Mammary epithelial cell (primary cell): ENCODE measurements around the gene NLRC5.

ENCODE experiments used
- EZH2 ChIP-seq: IDR thresholded peaks from 2 replicates; pipeline ENCODE4 v1.6.1; 2012; ENCODE audit warnings: low read length, inconsistent platforms, borderline replicate concordance
- TF ChIP-seq, protein P1 (sequence below), 2 donors: IDR thresholded peaks in 1 of 2; conservative IDR thresholded peaks in 1 of 2; 2 replicates each; pipeline ENCODE4 v1.5.1; 2011 to 2012; ENCODE audit warnings: inconsistent platforms in 2 of 2, low read length in 2 of 2, mild to moderate bottlenecking in 2 of 2, control low read depth in 1 of 2, low read depth in 1 of 2; ENCODE audit not compliant: insufficient read depth in 1 of 2; ENCODE audit errors: extremely low read depth in 1 of 2

DNA sequence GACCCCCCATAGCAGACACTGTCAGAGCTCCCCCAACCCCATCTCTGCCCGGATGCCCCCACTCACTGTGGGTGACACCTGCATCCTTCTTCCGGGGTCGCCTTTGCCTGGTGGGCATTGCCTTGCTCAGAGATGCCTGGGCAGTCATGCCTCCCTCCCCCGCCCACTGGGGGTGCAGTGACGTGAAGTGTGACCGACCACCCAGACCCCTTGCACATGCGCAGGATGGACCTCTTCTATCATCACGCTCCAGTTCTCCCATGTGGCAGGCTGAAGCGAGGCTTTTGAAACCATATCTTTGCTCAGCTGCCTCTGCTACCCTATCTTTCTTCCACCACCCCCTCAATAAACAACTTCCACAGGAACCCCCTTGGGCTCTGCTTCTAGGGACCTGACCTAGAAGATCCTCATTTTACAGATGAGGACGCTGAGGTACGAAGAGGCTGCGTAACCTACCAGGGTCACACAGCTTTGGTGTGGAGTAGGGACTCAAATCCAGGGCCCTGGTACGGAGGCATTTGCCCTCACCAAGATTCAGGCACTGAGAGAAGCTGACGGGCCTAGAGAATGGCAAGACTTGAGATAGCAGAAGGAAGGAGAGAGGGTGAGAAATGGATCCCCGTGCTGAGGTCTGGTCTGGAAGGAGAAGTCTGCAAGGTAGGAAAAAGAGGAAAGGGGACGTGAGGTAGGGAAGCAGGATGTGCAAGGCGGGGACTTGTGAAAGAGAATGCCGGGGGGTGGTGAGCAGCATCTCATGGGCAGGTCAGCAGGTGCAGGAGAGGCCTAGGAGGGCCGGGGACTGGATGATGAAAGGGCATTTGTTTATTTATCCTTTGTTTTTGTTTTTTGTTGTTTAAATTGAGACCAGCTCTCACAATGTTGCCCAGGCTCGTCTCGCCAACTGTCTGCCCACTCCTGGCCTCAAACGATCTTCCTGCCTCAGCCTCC, 14.4 kb downstream of the NLRC5 start:
- TF ChIP-seq, protein P1, sequence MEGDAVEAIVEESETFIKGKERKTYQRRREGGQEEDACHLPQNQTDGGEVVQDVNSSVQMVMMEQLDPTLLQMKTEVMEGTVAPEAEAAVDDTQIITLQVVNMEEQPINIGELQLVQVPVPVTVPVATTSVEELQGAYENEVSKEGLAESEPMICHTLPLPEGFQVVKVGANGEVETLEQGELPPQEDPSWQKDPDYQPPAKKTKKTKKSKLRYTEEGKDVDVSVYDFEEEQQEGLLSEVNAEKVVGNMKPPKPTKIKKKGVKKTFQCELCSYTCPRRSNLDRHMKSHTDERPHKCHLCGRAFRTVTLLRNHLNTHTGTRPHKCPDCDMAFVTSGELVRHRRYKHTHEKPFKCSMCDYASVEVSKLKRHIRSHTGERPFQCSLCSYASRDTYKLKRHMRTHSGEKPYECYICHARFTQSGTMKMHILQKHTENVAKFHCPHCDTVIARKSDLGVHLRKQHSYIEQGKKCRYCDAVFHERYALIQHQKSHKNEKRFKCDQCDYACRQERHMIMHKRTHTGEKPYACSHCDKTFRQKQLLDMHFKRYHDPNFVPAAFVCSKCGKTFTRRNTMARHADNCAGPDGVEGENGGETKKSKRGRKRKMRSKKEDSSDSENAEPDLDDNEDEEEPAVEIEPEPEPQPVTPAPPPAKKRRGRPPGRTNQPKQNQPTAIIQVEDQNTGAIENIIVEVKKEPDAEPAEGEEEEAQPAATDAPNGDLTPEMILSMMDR (conservative IDR thresholded peaks at IDR 0.05 in 1 of 2, IDR thresholded peaks at IDR 0.05 in 1 of 2; ENCODE audit: extremely low read depth in 1 of 2, insufficient read depth in 1 of 2, low read depth in 1 of 2, low read length in 2 of 2) = no peak
- TF ChIP-seq EZH2 = no peak
